HepG2 (cell line): ENCODE results near the gene DQX1. TPM values are rescaled to one million over a fixed set of nuclear protein-coding genes. Genes with fewer than 3 reads are reported as not detected.

Experiments
- FOSL2 ChIP-seq: sonication (generic); formaldehyde crosslinking; IDR thresholded peaks from 2 replicates; pipeline ENCODE4 v1.4.0; 2020; ENCODE audit warnings: missing genetic modification reagents
- FOXO1 ChIP-seq: sonication (generic); formaldehyde crosslinking; IDR thresholded peaks from 2 replicates; pipeline ENCODE4 v1.4.0; 2020; ENCODE audit warnings: missing genetic modification reagents
- HDAC2 ChIP-seq: sonication (generic); formaldehyde crosslinking; IDR thresholded peaks from 2 replicates; pipeline ENCODE4 v1.4.0; 2020; ENCODE audit warnings: missing genetic modification reagents
- POLR2AphosphoS2 ChIP-seq: IDR thresholded peaks from 2 replicates; pipeline ENCODE4 v1.6.1; 2011; ENCODE audit warnings: low read depth, low read length, improper control_type of control experiment
- PRPF4 ChIP-seq: fragments of 200-400 bp; formaldehyde crosslinking; IDR thresholded peaks from 2 replicates; pipeline ENCODE4 v1.6.1; 2016; ENCODE audit warnings: low read length, low read depth; ENCODE audit not compliant: poor library complexity, severe bottlenecking
- SCMH1 ChIP-seq: sonication (generic); formaldehyde crosslinking; IDR thresholded peaks from 2 replicates; pipeline ENCODE4 v1.9.0; 2021; ENCODE audit warnings: missing genetic modification reagents, mild to moderate bottlenecking, borderline replicate concordance
- TBP ChIP-seq: sonication (generic); formaldehyde crosslinking; IDR thresholded peaks from 2 replicates; pipeline ENCODE4 v1.5.0; 2020; ENCODE audit warnings: missing genetic modification reagents
- TBX2 ChIP-seq: sonication (generic); formaldehyde crosslinking; IDR thresholded peaks from 2 replicates; pipeline ENCODE4 v1.5.0; 2020; ENCODE audit warnings: missing genetic modification reagents, mild to moderate bottlenecking, borderline replicate concordance
- TCF12 ChIP-seq, 2 experiments: fragments of 450-650 bp in 1 of 2; sonication (generic) in 1 of 2; formaldehyde crosslinking in 1 of 2; IDR thresholded peaks; 2 replicates each; pipeline versions ENCODE4 v1.6.1 to v1.8.0; 2017 to 2022; ENCODE audit warnings: antibody characterized with exemption in 1 of 2, mild to moderate bottlenecking in 1 of 2, missing genetic modification reagents in 1 of 2, moderate library complexity in 1 of 2
- ZC3H4 ChIP-seq: sonication (generic); formaldehyde crosslinking; IDR thresholded peaks from 2 replicates; pipeline ENCODE4 v1.4.0; 2020; ENCODE audit warnings: missing genetic modification reagents, borderline replicate concordance
- ZFP90 ChIP-seq: sonication (generic); formaldehyde crosslinking; IDR thresholded peaks from 2 replicates; pipeline ENCODE4 v1.8.0; 2022; ENCODE audit warnings: missing genetic modification reagents, mild to moderate bottlenecking, inconsistent platforms, borderline replicate concordance
- ZNF207 ChIP-seq: fragments of 450-650 bp; IDR thresholded peaks from 2 replicates; pipeline ENCODE4 v1.6.1; 2016; ENCODE audit warnings: antibody characterized with exemption, borderline replicate concordance
- ZNF274 ChIP-seq: sonication (generic); formaldehyde crosslinking; IDR thresholded peaks from 2 replicates; pipeline ENCODE4 v1.5.1; 2020; ENCODE audit warnings: mild to moderate bottlenecking, missing genetic modification reagents
- ZNF367 ChIP-seq: sonication (generic); formaldehyde crosslinking; IDR thresholded peaks from 2 replicates; pipeline ENCODE4 v1.4.0; 2020; ENCODE audit warnings: missing genetic modification reagents, borderline replicate concordance
- ZNF556 ChIP-seq: sonication (generic); formaldehyde crosslinking; IDR thresholded peaks from 2 replicates; pipeline ENCODE4 v1.4.0; 2020; ENCODE audit warnings: mild to moderate bottlenecking, missing genetic modification reagents, borderline replicate concordance
- ZSCAN21 ChIP-seq: sonication (generic); formaldehyde crosslinking; IDR thresholded peaks from 2 replicates; pipeline ENCODE4 v1.8.0; 2022; ENCODE audit warnings: mild to moderate bottlenecking, missing genetic modification reagents, moderate library complexity, borderline replicate concordance
- polyA plus RNA-seq, 8 experiments: library from polyadenylated mRNA; depleted of rRNA in 3 of 8; stranded (reverse) in 7 of 8; unstranded in 1 of 8; fragments of >200 nt; fragmentation: Illumina TruSeq in 4 of 8; extraction: Trizol in 4 of 8; gene quantifications; 2 replicates each; pipeline versions ENCODE4 v1.2.1 to v1.2.3, GENCODE V29; 2011 to 2016; ENCODE audit warnings: low read depth in 4 of 8, missing spikeins in 1 of 8, mixed read lengths in 1 of 8; ENCODE audit not compliant: insufficient read depth in 1 of 8
- total RNA-seq, 5 experiments: library from RNA; depleted of rRNA; stranded (reverse); fragments of >200 nt; fragmentation: Illumina TruSeq; extraction: Trizol; gene quantifications; 2 replicates each; pipeline ENCODE4 v1.2.3, GENCODE V29; 2016; ENCODE audit warnings: low read depth in 1 of 5
- TF ChIP-seq, protein P1 (sequence below): IDR thresholded peaks from 2 replicates; pipeline ENCODE4 v1.6.1; 2016; ENCODE audit warnings: mild to moderate bottlenecking
- TF ChIP-seq, protein P2 (sequence below): sonication (generic); formaldehyde crosslinking; IDR thresholded peaks from 2 replicates; pipeline ENCODE4 v1.5.0; 2020; ENCODE audit warnings: missing genetic modification reagents
- TF ChIP-seq, protein P3 (sequence below): sonication (generic); formaldehyde crosslinking; IDR thresholded peaks from 2 replicates; pipeline ENCODE4 v1.9.0; 2022; ENCODE audit warnings: missing genetic modification reagents, mild to moderate bottlenecking, borderline replicate concordance
- TF ChIP-seq, protein P4 (sequence below): sonication (generic); formaldehyde crosslinking; IDR thresholded peaks from 2 replicates; pipeline ENCODE4 v1.5.1; 2020; ENCODE audit warnings: missing genetic modification reagents, mild to moderate bottlenecking, borderline replicate concordance
- TF ChIP-seq, protein P5 (sequence below): sonication (generic); formaldehyde crosslinking; IDR thresholded peaks from 2 replicates; pipeline ENCODE4 v1.4.0; 2020; ENCODE audit warnings: missing genetic modification reagents

Gene DQX1
- total and polyA plus RNA-seq, 2 of the 13 experiments (the other 11 are each of a cell fraction or from before 2014, with no cell fraction given), result 27.6 to 89.8 TPM

DNA sequence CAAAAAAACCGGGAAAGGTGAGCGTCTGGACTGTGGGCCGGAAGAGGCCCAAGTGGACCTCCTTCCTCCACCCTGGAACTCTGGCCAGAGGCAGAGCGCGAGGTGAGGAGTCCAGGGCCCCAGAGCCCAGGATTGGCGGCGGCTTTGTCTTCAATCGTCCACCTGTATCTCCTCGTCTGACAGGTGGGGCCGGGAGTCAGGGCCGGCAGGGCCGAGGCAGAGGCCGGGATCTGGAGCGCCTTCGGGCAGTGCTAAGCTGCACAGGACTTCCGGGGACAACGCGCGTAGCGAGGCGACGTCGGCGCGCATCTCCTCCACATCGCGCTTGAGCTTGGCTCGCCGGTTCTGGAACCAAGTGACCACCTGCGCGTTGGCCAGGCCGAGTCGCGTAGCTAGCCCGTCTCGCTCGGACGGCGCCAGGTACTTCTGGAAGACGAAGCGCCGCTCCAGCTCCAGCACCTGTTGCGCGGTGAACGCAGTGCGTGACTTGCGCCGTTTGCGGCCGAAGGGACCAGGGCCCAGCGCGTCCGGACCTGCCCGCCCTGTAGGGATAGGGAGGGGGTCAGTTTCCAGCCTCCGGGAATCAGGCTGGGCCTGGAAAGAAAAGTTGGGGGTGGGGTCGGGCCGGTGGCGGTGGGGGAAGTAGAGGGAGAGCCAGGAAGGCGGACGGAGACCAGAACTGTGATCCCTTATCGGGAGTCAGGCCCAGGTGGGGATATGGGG, 28.1 kb downstream of the DQX1 start (continued):
- TF ChIP-seq ZSCAN21 (CRISPR knock-in tag), result no peak; the same call in 1 of the 2 replicates
- TF ChIP-seq, protein P1, sequence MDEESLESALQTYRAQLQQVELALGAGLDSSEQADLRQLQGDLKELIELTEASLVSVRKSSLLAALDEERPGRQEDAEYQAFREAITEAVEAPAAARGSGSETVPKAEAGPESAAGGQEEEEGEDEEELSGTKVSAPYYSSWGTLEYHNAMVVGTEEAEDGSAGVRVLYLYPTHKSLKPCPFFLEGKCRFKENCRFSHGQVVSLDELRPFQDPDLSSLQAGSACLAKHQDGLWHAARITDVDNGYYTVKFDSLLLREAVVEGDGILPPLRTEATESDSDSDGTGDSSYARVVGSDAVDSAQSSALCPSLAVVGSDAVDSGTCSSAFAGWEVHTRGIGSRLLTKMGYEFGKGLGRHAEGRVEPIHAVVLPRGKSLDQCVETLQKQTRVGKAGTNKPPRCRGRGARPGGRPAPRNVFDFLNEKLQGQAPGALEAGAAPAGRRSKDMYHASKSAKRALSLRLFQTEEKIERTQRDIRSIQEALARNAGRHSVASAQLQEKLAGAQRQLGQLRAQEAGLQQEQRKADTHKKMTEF, result no peak
- 0 out of 2 replicates have a peak, but pooled peaks have one; percentile 31 for TF ChIP-seq ZFP90 (CRISPR knock-in tag)
- no peak for TF ChIP-seq FOSL2 (CRISPR knock-in tag)
- TF ChIP-seq TCF12 (IDR thresholded peaks at IDR 0.05), result no peak
- no peak for TF ChIP-seq TCF12 (CRISPR knock-in tag; IDR thresholded peaks at IDR 0.05)
- TF ChIP-seq HDAC2, result 0 out of 2 replicates have a peak, but pooled peaks have one; percentile 23
- no peak for TF ChIP-seq ZC3H4 (CRISPR knock-in tag)
- TF ChIP-seq ZNF556 (CRISPR knock-in tag), result no peak
- TF ChIP-seq PRPF4, result no peak
- no peak for TF ChIP-seq ZNF207
- TF ChIP-seq, protein P2, sequence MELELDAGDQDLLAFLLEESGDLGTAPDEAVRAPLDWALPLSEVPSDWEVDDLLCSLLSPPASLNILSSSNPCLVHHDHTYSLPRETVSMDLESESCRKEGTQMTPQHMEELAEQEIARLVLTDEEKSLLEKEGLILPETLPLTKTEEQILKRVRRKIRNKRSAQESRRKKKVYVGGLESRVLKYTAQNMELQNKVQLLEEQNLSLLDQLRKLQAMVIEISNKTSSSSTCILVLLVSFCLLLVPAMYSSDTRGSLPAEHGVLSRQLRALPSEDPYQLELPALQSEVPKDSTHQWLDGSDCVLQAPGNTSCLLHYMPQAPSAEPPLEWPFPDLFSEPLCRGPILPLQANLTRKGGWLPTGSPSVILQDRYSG (CRISPR knock-in tag), result no peak
- TF ChIP-seq ZNF367 (CRISPR knock-in tag), result no peak
- TF ChIP-seq, protein P3, sequence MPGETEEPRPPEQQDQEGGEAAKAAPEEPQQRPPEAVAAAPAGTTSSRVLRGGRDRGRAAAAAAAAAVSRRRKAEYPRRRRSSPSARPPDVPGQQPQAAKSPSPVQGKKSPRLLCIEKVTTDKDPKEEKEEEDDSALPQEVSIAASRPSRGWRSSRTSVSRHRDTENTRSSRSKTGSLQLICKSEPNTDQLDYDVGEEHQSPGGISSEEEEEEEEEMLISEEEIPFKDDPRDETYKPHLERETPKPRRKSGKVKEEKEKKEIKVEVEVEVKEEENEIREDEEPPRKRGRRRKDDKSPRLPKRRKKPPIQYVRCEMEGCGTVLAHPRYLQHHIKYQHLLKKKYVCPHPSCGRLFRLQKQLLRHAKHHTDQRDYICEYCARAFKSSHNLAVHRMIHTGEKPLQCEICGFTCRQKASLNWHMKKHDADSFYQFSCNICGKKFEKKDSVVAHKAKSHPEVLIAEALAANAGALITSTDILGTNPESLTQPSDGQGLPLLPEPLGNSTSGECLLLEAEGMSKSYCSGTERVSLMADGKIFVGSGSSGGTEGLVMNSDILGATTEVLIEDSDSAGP, result peak; percentile 54; the same call in 1 of the 2 replicates
- TF ChIP-seq TBP, result no peak
- no peak for TF ChIP-seq SCMH1
- TF ChIP-seq, protein P4, sequence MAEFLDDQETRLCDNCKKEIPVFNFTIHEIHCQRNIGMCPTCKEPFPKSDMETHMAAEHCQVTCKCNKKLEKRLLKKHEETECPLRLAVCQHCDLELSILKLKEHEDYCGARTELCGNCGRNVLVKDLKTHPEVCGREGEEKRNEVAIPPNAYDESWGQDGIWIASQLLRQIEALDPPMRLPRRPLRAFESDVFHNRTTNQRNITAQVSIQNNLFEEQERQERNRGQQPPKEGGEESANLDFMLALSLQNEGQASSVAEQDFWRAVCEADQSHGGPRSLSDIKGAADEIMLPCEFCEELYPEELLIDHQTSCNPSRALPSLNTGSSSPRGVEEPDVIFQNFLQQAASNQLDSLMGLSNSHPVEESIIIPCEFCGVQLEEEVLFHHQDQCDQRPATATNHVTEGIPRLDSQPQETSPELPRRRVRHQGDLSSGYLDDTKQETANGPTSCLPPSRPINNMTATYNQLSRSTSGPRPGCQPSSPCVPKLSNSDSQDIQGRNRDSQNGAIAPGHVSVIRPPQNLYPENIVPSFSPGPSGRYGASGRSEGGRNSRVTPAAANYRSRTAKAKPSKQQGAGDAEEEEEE, result no peak
- TF ChIP-seq FOXO1, result no peak; the same call in 1 of the 2 replicates
- TF ChIP-seq POLR2AphosphoS2, result no peak
- peak; percentile 72 for TF ChIP-seq TBX2 (CRISPR knock-in tag)
- no peak for TF ChIP-seq ZNF274 (CRISPR knock-in tag)
- TF ChIP-seq, protein P5, sequence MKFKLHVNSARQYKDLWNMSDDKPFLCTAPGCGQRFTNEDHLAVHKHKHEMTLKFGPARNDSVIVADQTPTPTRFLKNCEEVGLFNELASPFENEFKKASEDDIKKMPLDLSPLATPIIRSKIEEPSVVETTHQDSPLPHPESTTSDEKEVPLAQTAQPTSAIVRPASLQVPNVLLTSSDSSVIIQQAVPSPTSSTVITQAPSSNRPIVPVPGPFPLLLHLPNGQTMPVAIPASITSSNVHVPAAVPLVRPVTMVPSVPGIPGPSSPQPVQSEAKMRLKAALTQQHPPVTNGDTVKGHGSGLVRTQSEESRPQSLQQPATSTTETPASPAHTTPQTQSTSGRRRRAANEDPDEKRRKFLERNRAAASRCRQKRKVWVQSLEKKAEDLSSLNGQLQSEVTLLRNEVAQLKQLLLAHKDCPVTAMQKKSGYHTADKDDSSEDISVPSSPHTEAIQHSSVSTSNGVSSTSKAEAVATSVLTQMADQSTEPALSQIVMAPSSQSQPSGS (CRISPR knock-in tag), result no peak
